Left kidney (tissue), 2 donors: ENCODE data around the gene FBXO42. TPM values are rescaled to one million over a fixed set of nuclear protein-coding genes. Genes with fewer than 3 reads are reported as not detected.
"Not testable (repeated sequence)": the region's sequence is repeated elsewhere in the genome, so short reads cannot be mapped to it uniquely, and the experiment has no call there.

Source experiments
- DNase-seq: peaks from one replicate; pipeline ENCODE4 v3.0.0-alpha.2; 2013
- polyA plus RNA-seq: library from polyadenylated mRNA; unstranded; fragments of 120-200 nt; gene quantifications from one replicate; pipeline ENCODE4 v1.2.1, GENCODE V29; 2013; ENCODE audit not compliant: insufficient read length

The FBXO42 gene
- polyA plus RNA-seq, 1 donor = 20.5 TPM

DNA sequence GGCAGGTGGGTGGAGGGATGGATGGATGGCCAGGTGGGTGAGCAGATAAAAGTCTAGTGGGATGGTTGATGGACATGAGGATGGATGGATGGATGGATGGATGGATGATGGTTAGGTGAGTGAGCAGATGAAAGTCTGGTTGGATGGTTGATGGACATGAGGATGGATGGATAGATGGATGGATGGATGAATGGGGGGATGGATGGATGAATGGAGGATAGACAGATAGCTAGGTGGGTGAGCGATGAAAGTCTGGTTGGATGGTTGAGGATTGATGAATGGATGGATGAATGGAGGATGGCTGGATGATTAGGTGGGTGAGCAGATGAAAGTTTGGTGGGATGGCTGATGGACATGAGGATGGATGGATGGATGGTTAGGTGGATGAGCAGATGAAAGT lies 130.8 kb downstream of the FBXO42 start:
- DNase-seq = no peak

DNA sequence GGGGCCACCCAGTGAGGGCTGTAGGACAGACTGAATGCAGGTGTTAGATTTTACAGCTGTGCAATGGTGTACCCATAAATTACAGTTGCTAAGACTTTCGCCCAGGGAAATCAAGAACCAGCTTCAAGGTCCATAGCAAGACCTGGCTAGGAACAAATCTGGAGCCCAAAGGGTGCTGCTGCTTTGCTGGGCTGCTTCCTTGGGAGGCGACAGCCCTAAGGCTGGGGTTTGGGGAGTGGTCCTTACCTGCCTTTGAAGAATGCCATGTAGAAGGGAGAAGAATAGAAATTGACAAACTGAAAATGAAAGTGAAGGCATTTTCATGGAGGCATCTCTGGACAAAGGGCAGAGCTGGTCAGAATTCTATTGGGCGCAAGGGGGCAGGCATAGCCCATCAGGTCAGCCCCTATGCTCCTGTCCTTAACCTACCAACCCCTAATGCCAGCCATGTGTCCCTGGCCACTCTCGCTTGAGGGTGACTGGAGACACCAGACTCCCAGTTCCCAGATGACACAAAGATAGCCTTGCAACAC lies 132.2 kb downstream of the FBXO42 start:
- no peak for DNase-seq

DNA sequence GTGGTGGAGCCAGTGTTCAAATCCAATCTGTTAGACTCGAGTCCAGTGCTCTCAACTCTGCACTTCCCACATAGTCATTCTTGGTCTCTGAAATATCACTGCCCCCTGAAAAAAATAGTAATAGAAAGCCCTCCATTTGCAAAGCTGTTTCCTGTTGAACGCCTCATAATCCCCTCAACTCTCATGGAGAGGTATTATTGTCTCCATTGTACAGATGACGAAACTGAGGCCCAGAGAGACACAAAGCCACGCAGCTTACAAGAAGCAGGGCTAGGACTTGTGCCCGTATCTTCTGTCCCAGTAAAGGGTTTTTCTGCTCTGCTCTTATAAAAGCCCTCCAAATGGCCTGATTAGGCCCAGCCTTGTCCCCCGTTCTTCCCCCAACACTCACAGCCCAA lies 133.6 kb downstream of the FBXO42 start:
- DNase-seq = no peak

DNA sequence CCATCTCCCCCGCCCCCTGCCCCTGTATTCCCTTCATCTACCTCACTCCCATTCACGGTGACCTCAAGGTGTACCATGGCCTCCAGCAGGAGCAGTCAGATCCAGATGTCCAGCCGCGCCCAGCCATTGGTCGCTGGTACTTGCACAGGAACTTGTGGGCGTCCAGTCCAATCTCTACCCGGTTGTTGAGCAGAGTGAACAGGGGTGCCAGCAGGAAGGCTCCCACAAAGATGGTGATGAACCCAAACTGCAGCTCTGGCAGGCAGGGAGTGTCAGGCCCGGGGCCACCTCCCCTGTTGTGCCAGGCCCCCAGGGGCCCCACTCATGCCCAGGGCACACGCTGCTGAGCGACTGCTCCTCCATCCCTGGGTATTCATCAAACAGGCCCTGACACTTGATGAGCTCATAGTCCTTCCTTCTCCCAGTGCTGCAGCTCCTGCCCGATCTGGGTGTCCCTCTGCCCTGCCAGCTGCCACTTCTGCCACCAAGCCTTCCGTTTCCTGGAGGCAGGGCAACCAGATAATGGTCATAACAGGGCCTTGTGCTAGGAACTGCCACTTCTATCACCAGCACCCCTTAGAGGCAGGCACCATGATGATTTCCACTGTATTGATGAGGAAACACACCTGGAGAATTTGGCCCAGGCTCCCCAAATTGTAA lies 134.1 kb downstream of the FBXO42 start:
- DNase-seq = no peak

DNA sequence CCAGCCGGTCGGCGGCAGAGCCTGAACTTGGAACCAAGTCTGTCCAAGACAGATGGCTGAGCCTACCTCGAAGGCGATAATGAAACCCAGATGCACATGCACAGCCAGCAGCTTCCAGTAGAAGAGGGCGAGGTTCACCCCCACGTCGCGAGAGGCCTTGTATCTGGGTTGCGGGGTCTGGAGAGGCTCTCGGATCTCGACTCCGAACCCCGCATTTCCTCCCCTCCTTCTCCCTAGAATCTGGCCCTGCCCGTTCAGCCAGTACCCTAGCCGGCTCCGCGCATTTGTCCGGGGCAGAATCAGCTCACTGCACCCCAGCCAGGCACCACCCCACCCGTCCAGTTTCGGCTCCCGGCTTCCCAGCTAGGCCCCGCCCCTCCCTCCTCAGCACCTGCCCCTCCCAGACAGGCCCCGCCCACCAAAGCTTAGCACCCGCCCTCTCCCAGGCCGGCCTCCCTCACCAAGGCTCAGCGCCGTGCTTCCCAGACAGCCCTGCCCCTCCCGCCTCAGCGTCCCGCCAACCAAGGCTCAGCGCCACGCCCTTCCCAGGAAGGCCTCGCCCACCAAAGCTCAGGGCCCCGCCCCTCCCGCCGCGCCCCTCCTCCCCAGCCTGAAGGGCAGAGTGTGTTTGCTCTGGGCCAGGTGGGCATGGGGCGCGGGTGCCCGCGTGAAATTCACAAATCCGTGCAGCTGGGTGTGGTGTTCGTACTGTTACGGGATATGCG lies 135.1 kb downstream of the FBXO42 start:
- peak; percentile 94 for DNase-seq

DNA sequence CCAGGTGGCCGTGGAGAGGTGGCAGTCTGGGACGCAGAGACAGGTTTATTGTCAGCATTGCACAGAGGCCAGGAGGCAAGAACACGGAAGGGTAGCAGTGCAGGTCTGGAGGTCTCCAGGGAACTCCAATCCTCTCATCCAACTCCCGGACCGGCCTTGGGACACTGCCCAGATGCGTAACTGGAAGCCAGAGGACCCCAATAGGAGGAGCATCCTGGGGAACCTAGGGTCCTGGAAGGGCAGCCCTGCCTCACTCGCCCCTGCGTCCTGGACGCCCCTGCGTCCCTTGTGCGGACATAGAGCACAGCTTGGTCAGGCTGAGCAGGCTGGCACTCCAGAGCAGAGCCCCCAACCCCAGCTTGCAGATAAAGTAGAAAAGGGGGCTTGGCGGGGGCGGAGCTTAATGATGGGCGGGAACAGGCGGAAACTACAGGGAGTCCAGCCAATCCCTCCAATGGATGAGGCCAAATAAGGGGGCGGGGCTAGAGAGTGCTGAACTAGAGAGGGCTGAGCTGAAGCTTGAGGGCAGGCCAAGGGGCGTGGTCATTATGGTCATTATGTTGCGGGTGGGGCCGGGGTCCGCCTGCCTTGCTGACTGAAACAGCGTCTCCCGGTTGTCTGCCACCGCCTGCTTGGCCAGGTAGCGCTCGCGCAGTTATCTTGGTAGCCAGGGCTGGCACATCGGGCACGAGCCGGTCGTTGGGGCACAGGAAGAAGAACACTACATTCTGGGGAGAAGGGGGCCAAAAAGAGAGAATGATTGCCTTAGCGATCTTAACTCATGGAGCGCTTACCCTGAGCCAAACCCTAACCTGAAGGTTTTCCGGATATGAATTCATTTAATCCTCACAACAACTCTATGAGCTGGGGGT lies 136.2 kb downstream of the FBXO42 start:
- peak; percentile 90 for DNase-seq

DNA sequence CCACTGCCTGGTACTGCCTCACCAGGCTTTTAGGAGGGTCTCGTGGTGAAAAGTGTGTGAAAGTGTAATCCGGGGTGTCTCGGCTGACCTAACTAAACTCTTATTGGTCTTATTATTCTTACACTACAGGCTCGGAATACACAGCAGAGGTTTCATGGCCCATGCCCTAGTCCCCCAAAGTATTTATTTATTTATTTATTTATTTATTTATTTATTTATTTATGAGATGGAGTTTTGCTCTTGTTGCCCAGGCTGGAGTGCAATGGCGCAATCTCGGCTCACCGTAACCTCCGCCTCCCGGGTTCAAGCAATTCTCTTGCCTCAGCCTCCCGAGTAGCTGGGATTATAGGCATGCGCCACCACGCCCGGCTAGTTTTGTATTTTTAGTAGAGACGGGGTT lies 137.0 kb downstream of the FBXO42 start:
- not testable (repeated sequence) for DNase-seq

DNA sequence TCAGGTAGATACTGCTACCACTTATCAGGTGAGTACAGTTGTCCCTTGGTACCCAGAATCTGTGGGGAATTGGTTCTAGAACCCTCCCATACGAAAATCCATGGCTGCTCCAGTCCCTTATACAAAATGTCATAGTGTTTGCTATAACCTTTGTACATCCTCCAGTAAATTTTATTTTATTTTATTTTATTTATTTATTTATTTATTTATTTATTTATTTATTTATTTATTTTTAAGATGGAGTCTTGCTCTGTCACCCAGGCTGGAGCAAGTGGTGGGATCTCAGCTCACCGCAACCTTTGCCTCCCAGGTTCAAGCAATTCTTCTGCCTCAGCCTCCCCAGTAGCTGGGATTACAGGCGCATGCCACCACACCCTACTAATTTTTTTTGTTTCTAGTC lies 138.7 kb downstream of the FBXO42 start:
- DNase-seq = not testable (repeated sequence)

DNA sequence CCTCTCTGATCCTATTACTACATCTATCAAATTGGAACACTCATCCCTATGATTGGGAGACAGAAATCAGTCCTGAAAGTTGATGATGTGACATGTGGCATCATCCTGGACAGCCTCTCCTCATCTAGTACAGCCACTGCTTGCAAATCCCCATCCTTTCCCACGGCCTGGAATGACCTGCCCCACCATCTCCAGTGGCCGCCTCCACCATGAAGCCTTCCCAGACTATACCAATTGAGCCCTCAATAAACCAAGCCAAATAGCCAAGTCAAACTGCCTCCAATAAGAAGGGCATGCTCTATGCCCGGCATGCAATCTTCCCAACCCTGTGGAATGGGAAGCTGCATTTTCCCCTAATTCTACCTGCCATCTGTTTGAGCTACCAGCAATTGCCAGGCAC lies 139.3 kb downstream of the FBXO42 start:
- no peak for DNase-seq

DNA sequence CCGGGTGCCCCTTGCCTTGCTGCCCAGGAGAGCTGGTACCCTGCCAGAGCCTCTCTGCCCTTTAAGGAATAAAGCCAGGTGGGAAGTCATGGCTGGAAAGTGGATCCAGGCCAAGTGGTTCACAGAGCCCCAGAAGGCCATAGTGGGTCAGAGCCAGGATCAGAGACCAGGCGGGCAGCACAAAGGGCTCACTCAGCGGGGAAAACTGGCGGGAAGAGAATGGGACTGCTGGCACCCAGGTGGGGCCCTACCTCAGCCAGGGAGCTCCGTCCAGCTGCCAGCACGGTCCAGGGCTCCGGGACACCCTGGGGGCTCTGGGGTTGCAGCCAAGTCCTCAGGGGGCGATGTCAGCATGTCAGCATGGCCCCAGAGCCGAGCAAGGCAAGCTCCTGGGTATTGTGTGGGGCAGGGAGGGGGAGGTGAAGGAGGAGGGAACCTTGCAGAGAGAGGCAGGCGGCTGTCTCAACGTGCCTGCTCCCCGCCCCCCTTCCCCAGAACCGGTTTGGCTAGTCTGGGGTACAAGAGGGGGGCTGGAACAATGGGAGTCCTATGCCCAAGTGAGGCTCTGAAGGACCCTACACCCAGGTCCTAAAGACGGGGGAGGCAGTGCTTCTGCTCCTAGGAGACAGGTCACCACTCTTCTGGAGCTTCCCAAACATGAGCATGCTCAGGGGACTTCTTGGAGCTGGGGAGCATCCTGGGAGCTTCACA lies 139.9 kb downstream of the FBXO42 start, which contains the start of gene ARHGEF19:
Gene ARHGEF19 (minus strand): TSS at position 402 of the 711 bp plus-strand sequence. CDS start 3,598 bp downstream, outside the sequence.
- DNase-seq = peak; percentile 64

DNA sequence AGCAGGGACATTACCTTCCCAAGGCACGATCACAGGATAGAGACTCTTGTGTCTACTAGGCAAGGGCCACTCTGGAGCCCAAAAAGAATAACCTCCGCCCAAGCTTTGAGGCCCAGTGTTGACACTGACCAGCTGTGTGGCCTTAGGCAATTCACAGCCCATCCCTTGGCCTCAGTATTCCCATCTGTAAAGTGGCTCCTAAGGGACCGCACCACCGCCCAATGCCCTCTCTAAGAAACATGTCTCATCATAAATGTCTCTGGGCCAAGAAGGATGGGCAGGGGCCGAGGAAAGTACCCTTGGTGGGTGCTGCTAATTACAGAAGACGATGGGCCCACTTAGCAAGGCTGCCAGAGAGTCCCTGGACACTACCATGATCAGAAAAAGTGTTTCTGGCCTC lies 140.5 kb downstream of the FBXO42 start:
- no peak for DNase-seq

DNA sequence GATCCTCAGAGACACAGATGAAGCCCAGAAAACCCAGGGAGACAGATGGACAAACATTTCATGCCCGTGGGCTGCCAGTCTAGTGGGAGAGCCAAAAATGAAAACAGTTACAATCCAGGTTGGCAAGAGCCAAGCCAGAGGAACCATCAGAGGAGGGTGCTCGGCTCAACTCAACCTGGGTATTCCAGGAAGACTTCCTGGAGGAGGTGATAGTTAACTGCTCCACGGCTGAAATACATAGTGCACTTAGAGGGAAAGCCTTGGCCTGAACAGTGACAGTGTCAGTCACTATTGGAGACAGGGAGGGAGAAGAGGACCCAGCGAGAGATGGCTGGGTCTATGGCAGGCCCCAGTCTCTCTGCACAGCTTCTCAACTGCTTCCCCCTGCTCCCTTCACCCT lies 141.7 kb downstream of the FBXO42 start:
- no peak for DNase-seq

DNA sequence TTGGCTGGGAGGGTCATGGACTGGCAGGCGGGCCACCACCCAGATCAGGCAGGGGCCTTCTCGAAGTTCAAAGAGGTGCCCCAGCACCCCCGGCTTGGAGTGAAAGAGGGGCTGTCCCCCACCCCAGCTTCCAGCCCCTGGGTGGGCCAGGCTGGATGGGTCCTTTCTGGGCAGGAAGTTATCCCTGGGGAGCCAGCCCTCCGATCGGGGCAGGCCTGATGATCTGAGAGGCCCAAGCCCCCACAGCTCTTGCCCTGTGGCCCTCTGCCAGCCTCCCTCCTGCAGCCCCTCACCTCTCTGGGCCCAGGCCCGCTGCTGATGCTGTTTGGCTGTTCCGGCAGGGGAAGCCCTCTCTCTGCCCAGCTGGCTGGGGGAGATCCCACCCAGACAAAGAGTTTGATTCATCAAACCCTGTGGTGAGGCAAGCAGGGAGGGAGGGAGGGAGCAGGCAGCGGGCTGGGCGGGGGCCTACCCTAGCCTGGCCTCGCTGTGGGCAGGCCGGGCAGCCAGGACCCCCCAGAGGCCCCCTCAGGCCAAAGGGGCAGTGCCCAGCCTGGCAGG lies 142.4 kb downstream of the FBXO42 start:
- no peak for DNase-seq

DNA sequence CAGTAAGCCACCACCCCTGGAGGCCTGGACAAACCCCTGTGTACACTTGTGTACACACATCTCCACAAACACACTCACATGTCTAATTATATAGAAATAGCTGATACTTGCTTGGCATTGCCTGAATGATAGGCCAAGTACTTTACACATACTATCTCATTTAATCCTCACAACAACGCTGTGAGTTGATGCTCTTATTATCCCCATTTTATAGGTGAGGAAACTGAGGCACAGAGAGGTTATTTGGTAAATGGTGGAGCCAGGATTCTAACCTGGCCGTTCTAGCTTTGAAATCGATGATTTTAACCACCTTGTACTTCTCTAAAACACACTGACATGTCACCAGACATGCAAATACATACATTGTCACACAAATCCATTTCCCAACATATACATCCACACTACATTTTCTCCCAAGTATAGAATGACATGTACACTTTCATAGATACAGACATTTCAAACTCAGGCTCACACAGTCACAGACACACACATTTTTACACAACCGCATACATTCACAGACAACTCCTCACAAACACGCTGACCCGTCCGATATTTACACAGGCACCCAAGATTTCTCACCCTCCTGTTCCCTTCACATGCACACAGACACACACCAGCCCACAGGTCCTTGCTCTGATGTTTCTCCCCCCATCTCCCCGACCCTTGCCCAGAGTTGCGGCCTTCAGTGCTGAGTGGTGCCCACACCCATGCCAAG lies 143.0 kb downstream of the FBXO42 start:
- no peak for DNase-seq

DNA sequence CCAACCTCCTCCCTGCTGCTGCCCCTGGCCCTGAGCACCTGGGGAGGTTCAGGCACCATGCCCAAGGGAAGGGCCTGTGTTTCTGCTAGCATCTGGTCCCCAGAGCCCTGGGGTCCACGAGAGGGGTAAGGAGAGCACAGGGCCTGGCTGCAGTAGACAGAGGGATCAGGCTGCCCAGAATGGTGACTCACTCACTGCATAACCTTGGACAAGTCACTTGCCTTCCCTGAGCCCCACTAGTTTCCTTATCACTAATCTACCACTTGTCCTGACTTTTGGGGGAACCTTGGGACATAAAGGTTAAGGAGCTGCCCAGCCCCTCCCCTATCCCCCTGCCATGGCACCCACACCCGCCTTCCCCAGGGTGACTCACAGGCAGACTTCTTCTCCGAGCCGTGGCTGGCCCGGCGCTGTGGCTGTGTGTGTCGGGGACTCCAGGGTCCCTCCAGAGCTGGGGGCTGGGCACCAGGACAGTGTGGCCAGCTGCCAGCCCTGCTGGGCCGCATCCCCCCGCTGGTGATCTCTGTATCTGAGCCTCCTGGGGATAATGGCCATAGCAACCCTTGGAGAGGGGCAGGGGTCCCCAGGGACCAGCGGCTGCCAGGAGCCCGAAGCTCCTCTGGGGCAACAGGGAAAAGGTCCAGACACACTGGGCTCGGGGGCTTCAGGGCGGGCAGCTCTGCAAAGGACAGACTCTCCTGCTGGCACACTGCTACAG lies 143.9 kb downstream of the FBXO42 start:
- DNase-seq = no peak

DNA sequence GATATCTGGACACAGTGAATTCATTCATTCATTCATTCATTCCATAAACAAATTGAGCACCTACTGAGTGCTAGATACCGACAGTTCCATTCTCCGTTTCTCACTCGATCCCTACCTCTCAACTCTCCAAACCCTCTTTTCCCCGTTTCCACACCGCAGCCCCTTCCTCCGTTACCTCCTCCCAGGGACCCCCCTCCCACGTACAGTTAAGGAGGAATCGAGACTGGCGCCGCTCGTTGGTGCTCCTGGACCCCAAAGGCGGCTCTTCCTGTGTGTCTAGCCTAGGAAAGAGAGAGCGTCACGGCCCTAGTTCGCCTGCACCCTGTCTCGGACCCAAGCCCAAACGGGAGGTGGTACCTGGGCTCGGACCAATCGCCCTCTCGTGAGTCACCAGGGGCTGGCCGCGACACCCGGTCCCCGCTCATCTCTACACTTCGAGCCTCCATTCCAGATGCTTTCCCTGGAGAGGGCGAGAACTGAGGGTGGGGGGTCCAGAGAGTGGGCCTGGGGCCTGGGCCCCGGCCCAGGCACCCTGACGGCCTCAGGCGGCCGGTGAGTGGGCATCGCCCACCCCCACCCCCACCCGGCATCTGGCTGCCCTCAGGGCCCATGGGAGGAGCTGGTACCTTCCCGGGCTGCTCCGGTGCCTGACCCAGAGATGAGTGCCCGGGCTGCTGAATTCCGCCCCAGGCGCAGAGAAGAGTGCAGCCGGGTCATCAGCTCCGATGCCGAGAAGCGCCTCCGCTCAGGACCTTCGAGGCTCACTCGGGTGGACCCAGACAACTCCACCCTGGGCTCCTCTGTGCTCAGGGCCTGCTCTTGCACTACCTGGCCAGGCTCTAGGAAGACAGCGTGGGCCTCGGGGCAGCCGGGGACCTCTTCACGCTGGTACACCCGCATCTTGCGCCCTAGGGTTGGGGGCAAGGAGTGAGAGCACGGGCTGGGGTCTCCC lies 144.7 kb downstream of the FBXO42 start:
- no peak for DNase-seq

DNA sequence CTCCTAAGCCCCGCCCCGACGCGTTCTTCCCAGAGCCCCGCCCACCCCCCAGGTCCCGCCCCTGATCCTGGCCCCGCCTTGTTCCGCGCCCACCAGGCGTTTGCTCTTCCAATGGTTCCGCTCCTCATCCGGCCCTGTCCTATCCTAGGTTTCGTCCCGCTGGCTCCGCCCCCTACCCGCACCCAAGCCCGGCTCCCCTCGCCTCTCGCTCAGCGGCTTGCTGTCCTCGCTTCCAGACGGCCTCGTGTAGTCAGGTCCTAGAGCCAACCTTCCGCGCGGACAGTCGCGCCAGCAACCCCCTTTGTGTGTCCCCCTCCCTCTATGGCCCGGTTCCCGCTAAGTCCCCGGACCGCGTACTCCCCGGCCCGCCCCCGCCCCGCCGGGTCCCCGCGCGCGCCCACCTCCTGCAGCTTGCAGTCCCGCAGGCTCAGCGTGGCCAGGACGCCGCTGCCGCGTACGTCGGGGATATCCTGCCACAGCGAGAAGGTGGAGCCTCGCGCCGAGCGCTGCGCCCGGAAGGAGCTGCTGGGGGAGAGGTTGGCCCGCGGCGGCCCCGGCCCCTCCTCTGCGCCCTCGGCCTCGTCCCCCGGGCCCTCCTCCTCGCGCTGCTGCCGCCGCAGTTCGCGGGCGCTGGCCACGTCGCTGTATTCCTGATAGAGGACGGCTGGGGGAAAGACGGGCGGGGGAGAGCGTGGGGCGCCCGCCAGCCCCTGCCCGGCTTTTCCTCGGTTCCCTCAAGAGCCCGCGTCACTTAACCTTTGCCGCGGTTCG lies 145.5 kb downstream of the FBXO42 start:
- DNase-seq = peak; percentile 95

DNA sequence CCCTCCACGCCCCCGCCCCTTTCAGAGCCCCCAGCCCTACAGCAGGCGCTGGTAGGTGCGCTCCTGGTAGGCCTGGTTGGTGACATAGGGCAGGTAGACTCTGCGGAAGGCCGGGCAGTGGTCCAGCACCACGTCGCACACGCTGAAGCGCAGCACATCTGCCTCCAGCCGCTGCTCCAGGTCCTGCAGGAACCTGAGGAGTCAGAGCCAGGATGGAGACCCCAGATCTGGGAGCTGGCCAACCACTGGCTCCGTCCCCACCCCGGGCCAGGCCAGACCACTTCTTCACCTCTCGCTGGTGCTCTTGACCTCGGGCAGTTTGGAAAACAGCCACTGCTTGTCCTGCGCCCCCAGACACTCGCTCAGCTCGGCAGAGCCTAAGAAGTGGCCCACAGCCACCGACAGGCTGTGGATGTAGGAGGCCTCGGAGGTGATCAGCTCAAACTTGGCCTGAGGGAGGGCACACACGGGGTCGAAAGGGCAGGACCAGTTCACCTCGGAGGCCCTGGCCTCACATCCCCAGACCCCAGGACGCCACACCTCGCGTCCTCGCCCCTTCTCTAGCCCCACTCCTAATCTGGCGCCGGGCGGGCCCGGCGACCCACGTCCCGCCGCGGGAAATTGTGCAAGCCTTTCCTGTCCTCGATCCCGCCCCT lies 146.3 kb downstream of the FBXO42 start:
- DNase-seq = no peak
